Erythroblast (primary cell): ENCODE results near the gene CHST8.

Experiments
- DNase-seq, 2 experiments: peaks; one replicate each; lab custom pipeline; 2025; lab: John Stamatoyannopoulos, UW
- GATA1 ChIP-seq: IDR thresholded peaks from 2 replicates; pipeline ENCODE4 v1.6.1; 2011; ENCODE audit warnings: low read depth, mild to moderate bottlenecking, control low read depth, low read length, moderate library complexity
- POLR2A ChIP-seq: IDR thresholded peaks from 2 replicates; pipeline ENCODE4 v1.6.1; 2011; ENCODE audit warnings: mild to moderate bottlenecking, low read length

Gene CHST8

GRCh38 chr19:33773704-33774624 lies 152.2 kb downstream of the CHST8 start:
- DNase-seq: no peak
- TF ChIP-seq POLR2A: no peak
- TF ChIP-seq GATA1: no peak

GRCh38 chr19:33774751-33775150 lies 153.0 kb downstream of the CHST8 start:
- DNase-seq: no peak
- TF ChIP-seq POLR2A: no peak
- no peak for TF ChIP-seq GATA1

GRCh38 chr19:33775731-33776487 lies 154.2 kb downstream of the CHST8 start:
- TF ChIP-seq GATA1: no peak
- no peak for TF ChIP-seq POLR2A
- no peak for DNase-seq

- no peak for TF ChIP-seq POLR2A
- TF ChIP-seq GATA1: no peak
- no peak for DNase-seq
Observed at GRCh38 chr19:33777351-33777750, 155.6 kb downstream of the CHST8 start.

GRCh38 chr19:33777753-33778088 lies 156.0 kb downstream of the CHST8 start:
- no peak for DNase-seq
- TF ChIP-seq POLR2A (no peak), GATA1 (no peak)

GRCh38 chr19:33778089-33778791 lies 156.5 kb downstream of the CHST8 start:
- DNase-seq: peak; percentile 83 to 92
- no peak for TF ChIP-seq POLR2A
- TF ChIP-seq GATA1: no peak

GRCh38 chr19:33779849-33780248 lies 158.1 kb downstream of the CHST8 start:
- TF ChIP-seq GATA1 (no peak), POLR2A (no peak)
- DNase-seq: no peak

- no peak for DNase-seq
- TF ChIP-seq POLR2A (no peak), GATA1 (no peak)
Observed at GRCh38 chr19:33780251-33780650, 158.5 kb downstream of the CHST8 start.

- TF ChIP-seq POLR2A (no peak), GATA1 (no peak)
- no peak for DNase-seq
Observed at GRCh38 chr19:33780746-33781145, 159.0 kb downstream of the CHST8 start.

GRCh38 chr19:33781415-33781935 lies 159.7 kb downstream of the CHST8 start:
- DNase-seq: no peak
- TF ChIP-seq POLR2A (no peak), GATA1 (no peak)

GRCh38 chr19:33781996-33782395 lies 160.2 kb downstream of the CHST8 start:
- TF ChIP-seq POLR2A: no peak
- no peak for TF ChIP-seq GATA1
- DNase-seq: no peak

GRCh38 chr19:33784432-33784831 lies 162.7 kb downstream of the CHST8 start:
- no peak for DNase-seq
- TF ChIP-seq POLR2A (no peak), GATA1 (no peak)

- no peak for TF ChIP-seq POLR2A
- TF ChIP-seq GATA1: no peak
- no peak for DNase-seq
Observed at GRCh38 chr19:33785795-33786194, 164.0 kb downstream of the CHST8 start.

GRCh38 chr19:33788676-33789075 lies 166.9 kb downstream of the CHST8 start:
- no peak for DNase-seq
- TF ChIP-seq POLR2A: no peak
- TF ChIP-seq GATA1: no peak
